ENCODE results near the gene BBIP1. TPM values are rescaled to one million over a fixed set of nuclear protein-coding genes. Genes with fewer than 3 reads are reported as not detected.

The BBIP1 gene
- total and polyA plus RNA-seq, 9 of the 15 experiments (the other 6 are each of a cell fraction or from before 2014, with no cell fraction given): 5.2 to 31.0 (median 19.4) TPM

DNA sequence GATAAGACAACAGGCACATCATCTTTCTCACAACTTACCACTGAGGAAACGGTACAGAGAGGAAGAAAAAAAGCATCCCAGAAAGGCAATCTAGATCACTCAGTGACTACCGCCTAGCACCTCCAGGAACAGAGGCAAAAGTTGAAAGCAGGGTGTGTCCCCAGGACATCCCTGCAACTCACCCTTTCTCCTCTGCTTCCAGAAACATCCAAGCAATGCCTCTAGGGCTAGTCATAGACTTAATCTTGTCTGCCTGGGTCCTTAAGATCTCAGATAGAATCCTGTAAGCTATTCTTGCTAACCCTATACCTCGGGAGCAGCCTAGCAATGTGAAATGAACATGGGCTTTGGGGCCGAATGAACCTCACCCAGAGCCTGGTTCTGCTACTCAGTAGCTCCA, 66.0 kb downstream of the BBIP1 start:
- peak overlapping the region; percentile 20; the same call in 1 of the 2 replicates for H2AFZ ChIP-seq (ENCODE audit: low read depth, low read length)
- H3K27me3 ChIP-seq (ENCODE audit: control insufficient read depth in 2 of 2, insufficient read depth in 2 of 2, low read length in 2 of 2): no peaks in the 10 kb centered on the region
- no TSS peak for BruUV-seq (replicated peaks)
- no peak overlapping the region for H3K9ac ChIP-seq (ENCODE audit: insufficient read depth in 1 of 2, low read depth in 2 of 2, low read length in 2 of 2)
- H3K4me3 ChIP-seq: no peak overlapping the region
- ATAC-seq (no peak), DNase-seq (ENCODE audit: extremely low read depth in 1 of 4, low spot score in 3 of 4) (no peak), FAIRE-seq (no peak)
- H3K79me2 ChIP-seq (ENCODE audit: control insufficient read depth, insufficient read depth, low read length): no peaks in the 10 kb centered on the region
- no peaks in the 10 kb centered on the region for H3K9me1 ChIP-seq (ENCODE audit: control insufficient read depth, insufficient read depth, low read length)
- H3K4me2 ChIP-seq (ENCODE audit: insufficient read depth, low read length): no peak overlapping the region
- POLR2A ChIA-PET: interaction anchor here (0.6 to 1.1 kb wide), 2 partner anchors 10 to 19 kb away, joined by 3 to 4 read pairs; partner anchors contain the start of gene PDCD4
- TF ChIP-seq TAF15 (IDR thresholded peaks at IDR 0.05; ENCODE audit: low read depth, low read length): no peak
- TF ChIP-seq NCOA1 (IDR thresholded peaks at IDR 0.05; ENCODE audit: low read depth): no peak
- TF ChIP-seq JUNB (CRISPR knock-in tag; conservative IDR thresholded peaks at IDR 0.05): no peak
- TF ChIP-seq MBD2 (IDR thresholded peaks at IDR 0.05; ENCODE audit: borderline replicate concordance, low read depth): no peak
- no peak for TF ChIP-seq YBX1 (IDR thresholded peaks at IDR 0.05)
- no peak for TF ChIP-seq GTF2A2 (tag; IDR thresholded peaks at IDR 0.05)
- no peak for TF ChIP-seq GATAD2B (IDR thresholded peaks at IDR 0.05; ENCODE audit: borderline replicate concordance)
- no peak for TF ChIP-seq CBX2 (IDR thresholded peaks at IDR 0.05; ENCODE audit: insufficient read depth, low read length, poor library complexity, severe bottlenecking)
- no peak for TF ChIP-seq ZNF75A (CRISPR knock-in tag; IDR thresholded peaks at IDR 0.05)
- no peak for TF ChIP-seq BRCA1 (IDR thresholded peaks at IDR 0.05)
- TF ChIP-seq BRCA1 (CRISPR knock-in tag; IDR thresholded peaks at IDR 0.05): no peak
- no peak for TF ChIP-seq ATF7 (IDR thresholded peaks at IDR 0.05)
- no peak for TF ChIP-seq MXD1 (CRISPR knock-in tag; IDR thresholded peaks at IDR 0.05; ENCODE audit: borderline replicate concordance, poor library complexity, severe bottlenecking)
- TF ChIP-seq MTF1 (CRISPR knock-in tag; IDR thresholded peaks at IDR 0.05; ENCODE audit: borderline replicate concordance): no peak
- TF ChIP-seq SIX5 (IDR thresholded peaks at IDR 0.05; ENCODE audit: borderline replicate concordance in 1 of 2, insufficient read depth in 1 of 2, low read depth in 1 of 2, low read length in 2 of 2): no peak
- TF ChIP-seq TEAD2 (tag; IDR thresholded peaks at IDR 0.05): no peak
- TF ChIP-seq ZNF551 (CRISPR knock-in tag; IDR thresholded peaks at IDR 0.05): no peak
- TF ChIP-seq ZNF384 (IDR thresholded peaks at IDR 0.05; ENCODE audit: low read depth, low read length): no peak
- no peak for TF ChIP-seq SMARCB1 (IDR thresholded peaks at IDR 0.05; ENCODE audit: insufficient read length, low read depth)
- no peak for TF ChIP-seq ZHX1 (conservative IDR thresholded peaks at IDR 0.05; ENCODE audit: low read length)
- TF ChIP-seq RCOR1 (IDR thresholded peaks at IDR 0.05; ENCODE audit: borderline replicate concordance in 1 of 2, low read depth in 2 of 2, low read length in 2 of 2): no peak
- 23% methylated on average over 4 of the region's 4 CpGs for WGBS (ENCODE audit: insufficient coverage, low coverage, missing lambda C conversion rate)
- no peaks in the 10 kb centered on the region for H3K36me3 ChIP-seq (ENCODE audit: control insufficient read depth, insufficient read depth, low read length)
- H3K27ac ChIP-seq (ENCODE audit: extremely low read depth, low read depth, low read length): no peak overlapping the region
- in situ Hi-C loops (cut with MboI) (no loop called here), intact Hi-C loops (cut with micrococcal nuclease) (no loop called here)
- CTCF ChIA-PET (ENCODE audit: low intra/inter-chr PET ratio): no interaction called here
- peaks cover 6 to 13% of the 10 kb centered on the region in 2 experiments; a peak in 4 of 5 replicates for H3K4me1 ChIP-seq (replicated peaks in 1 of 2; ENCODE audit: control insufficient read depth in 2 of 2, insufficient read depth in 2 of 2, low read length in 2 of 2)
- H3K9me3 ChIP-seq (replicated peaks; ENCODE audit: control insufficient read depth, insufficient read depth, low read depth, low read length): peaks cover 4% of the 10 kb centered on the region; the same call in 1 of the 2 replicates
- no peaks in the 10 kb centered on the region for H4K20me1 ChIP-seq (replicated peaks; ENCODE audit: control insufficient read depth, insufficient read depth, low read length)

Data from K562 (cell line).